Measurements from ENCODE around the gene TRANK1.
A peak's percentile ranks its signal among the peaks of the same experiment; 100 is the strongest.
"Not testable (repeated sequence)": the region's sequence is repeated elsewhere in the genome, so short reads cannot be mapped to it uniquely, and the experiment has no call there.

TRANK1 gene

GRCh38 chr3:36911990-36912804 is 32.7 kb downstream of the TRANK1 start:
- no peak for DNase-seq

- DNase-seq, result no peak
Observed at GRCh38 chr3:36909666-36910065, 35.2 kb downstream of the TRANK1 start.

- no peak for DNase-seq
Observed at GRCh38 chr3:36909181-36909580, 35.7 kb downstream of the TRANK1 start.

GRCh38 chr3:36908647-36909180 is 36.1 kb downstream of the TRANK1 start:
- no peak for DNase-seq

- no peak for DNase-seq
Observed at GRCh38 chr3:36907911-36908646, 36.8 kb downstream of the TRANK1 start.

GRCh38 chr3:36906504-36907149 is 38.2 kb downstream of the TRANK1 start:
- no peak for DNase-seq

- no peak for DNase-seq
Observed at GRCh38 chr3:36905545-36905944, 39.3 kb downstream of the TRANK1 start.

- no peak for DNase-seq
Observed at GRCh38 chr3:36904641-36905040, 40.2 kb downstream of the TRANK1 start.

- DNase-seq, result not testable (repeated sequence)
Observed at GRCh38 chr3:36904065-36904464, 40.8 kb downstream of the TRANK1 start.

GRCh38 chr3:36903119-36903882 is 41.6 kb downstream of the TRANK1 start:
- DNase-seq, result no peak

GRCh38 chr3:36901588-36901987 is 43.3 kb downstream of the TRANK1 start:
- DNase-seq, result no peak

- DNase-seq, result no peak
Observed at GRCh38 chr3:36900474-36901443, 44.1 kb downstream of the TRANK1 start.

GRCh38 chr3:36895496-36896409 is 49.1 kb downstream of the TRANK1 start:
- no peak for DNase-seq

- DNase-seq, result no peak
Observed at GRCh38 chr3:36894914-36895313, 49.9 kb downstream of the TRANK1 start.

- no peak for DNase-seq
Observed at GRCh38 chr3:36893826-36894225, 51.0 kb downstream of the TRANK1 start.

- DNase-seq, result peak; percentile 45
Observed at GRCh38 chr3:36893137-36893557, 51.7 kb downstream of the TRANK1 start.

GRCh38 chr3:36892457-36893136 is 52.3 kb downstream of the TRANK1 start:
- DNase-seq, result no peak

GRCh38 chr3:36891701-36892160 is 53.1 kb downstream of the TRANK1 start:
- DNase-seq, result no peak

- DNase-seq, result not testable (repeated sequence)
Observed at GRCh38 chr3:36891097-36891496, 53.8 kb downstream of the TRANK1 start.

Measured in left hindlimb (tissue), 1 donor.